Measurements from ENCODE around the gene EXT2. TPM values are rescaled to one million over a fixed set of nuclear protein-coding genes. Genes with fewer than 3 reads are reported as not detected.

The EXT2 gene
- total and polyA plus RNA-seq, 2 experiments from 2014 or later, result 44.1 to 53.1 TPM

DNA sequence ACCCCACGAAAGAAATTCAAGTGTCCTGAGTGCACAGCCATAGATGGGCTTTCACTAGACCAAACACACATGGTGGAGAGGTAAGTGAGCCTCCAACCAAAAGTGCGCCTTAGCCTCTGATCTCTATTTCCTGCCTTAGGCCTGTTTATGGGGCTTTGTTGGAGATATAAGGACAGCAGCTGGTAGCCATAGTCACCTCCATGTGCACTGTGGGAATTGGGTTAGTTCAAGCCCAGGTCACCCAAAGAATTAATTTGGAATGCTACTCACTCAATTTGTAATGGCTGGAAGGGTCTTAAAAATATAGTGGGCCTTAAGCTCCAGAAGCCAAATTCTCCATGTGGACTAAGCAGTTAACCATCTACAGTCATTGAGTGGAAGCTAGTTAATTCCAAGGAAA is 140.8 kb downstream of the EXT2 start:
- Histone ChIP-seq H3K9me3 (ENCODE audit: low read depth) (no peaks in the 10 kb centered on the region), H3K36me3 (peaks cover 2% of the 10 kb centered on the region), H3K27ac (no peak overlapping the region), H3K4me1 (ENCODE audit: low read depth) (peaks cover 6% of the 10 kb centered on the region), H3K27me3 (no peaks in the 10 kb centered on the region), H3K4me3 (no peak overlapping the region)
- no peak for TF ChIP-seq CTCF (IDR thresholded peaks at IDR 0.05; ENCODE audit: low read depth, low read length)
- DNase-seq (ENCODE audit: low read depth in 1 of 2, low spot score in 1 of 2), result no peak

DNA sequence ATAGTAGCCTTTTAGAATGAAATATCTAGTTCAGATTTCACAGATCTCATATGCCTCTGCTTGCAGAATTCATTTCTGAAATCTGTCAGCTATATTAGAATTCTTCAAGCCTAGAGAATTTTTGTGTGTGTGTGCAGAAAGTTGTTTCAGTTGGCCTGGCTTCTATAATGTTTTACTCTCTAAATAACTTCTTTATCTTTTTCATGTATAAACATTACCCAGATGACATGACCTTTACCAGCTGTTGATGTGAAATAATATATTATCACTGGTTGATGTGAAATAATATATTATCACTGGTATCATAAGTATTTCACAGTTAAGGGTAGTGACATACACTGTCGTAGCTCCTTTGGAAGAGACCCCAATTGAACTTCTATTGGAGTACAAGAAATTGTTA is 141.7 kb downstream of the EXT2 start:
- H3K4me3 ChIP-seq, result no peak overlapping the region
- TF ChIP-seq CTCF (IDR thresholded peaks at IDR 0.05; ENCODE audit: low read depth, low read length), result no peak
- peaks cover 13% of the 10 kb centered on the region for H3K4me1 ChIP-seq (ENCODE audit: low read depth)
- H3K9me3 ChIP-seq (ENCODE audit: low read depth), result no peaks in the 10 kb centered on the region
- peak overlapping the region; percentile 6 for H3K27ac ChIP-seq
- no peak for DNase-seq (ENCODE audit: low read depth in 1 of 2, low spot score in 1 of 2)
- H3K27me3 ChIP-seq, result no peaks in the 10 kb centered on the region
- peaks cover 2% of the 10 kb centered on the region for H3K36me3 ChIP-seq

- DNase-seq (ENCODE audit: low read depth in 1 of 2, low spot score in 1 of 2), result no peak
- Histone ChIP-seq H3K36me3 (no peaks in the 10 kb centered on the region), H3K27ac (peak overlapping the region; percentile 99), H3K27me3 (no peaks in the 10 kb centered on the region), H3K4me3 (no peak overlapping the region), H3K9me3 (ENCODE audit: low read depth) (no peaks in the 10 kb centered on the region), H3K4me1 (ENCODE audit: low read depth) (peaks cover 46% of the 10 kb centered on the region)
- TF ChIP-seq CTCF (IDR thresholded peaks at IDR 0.05; ENCODE audit: low read depth, low read length), result no peak
These were observed 146.4 kb downstream of the EXT2 start for GRCh38 chr11:44241851-44242250.

DNA sequence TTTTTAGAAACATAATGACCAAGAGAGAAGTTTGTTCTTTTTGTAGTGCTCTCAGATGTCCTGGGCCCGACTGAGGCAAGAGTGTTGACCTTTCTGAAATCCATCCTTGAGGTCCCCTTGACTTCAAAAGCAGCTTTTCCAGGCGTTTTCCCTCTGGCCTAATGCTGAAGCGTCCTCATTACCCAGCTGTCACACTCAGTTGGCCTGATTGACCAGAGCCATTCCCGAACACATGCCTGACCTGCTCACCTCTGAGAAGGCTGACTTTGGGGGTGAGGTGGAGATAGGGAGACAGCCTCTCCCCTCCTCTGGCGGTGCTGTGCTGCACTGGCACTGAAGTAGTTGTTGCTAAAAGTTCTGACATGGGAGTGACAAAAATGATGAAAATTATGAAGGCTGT is 147.6 kb downstream of the EXT2 start:
- Histone ChIP-seq H3K36me3 (no peaks in the 10 kb centered on the region), H3K27ac (peak overlapping the region; percentile 99), H3K4me3 (no peak overlapping the region), H3K4me1 (ENCODE audit: low read depth) (peaks cover 42% of the 10 kb centered on the region), H3K9me3 (ENCODE audit: low read depth) (no peaks in the 10 kb centered on the region), H3K27me3 (no peaks in the 10 kb centered on the region)
- DNase-seq (ENCODE audit: low read depth in 1 of 2, low spot score in 1 of 2), result peak in 1 of 2 donors; percentile 28
- no peak for TF ChIP-seq CTCF (IDR thresholded peaks at IDR 0.05; ENCODE audit: low read depth, low read length)

DNA sequence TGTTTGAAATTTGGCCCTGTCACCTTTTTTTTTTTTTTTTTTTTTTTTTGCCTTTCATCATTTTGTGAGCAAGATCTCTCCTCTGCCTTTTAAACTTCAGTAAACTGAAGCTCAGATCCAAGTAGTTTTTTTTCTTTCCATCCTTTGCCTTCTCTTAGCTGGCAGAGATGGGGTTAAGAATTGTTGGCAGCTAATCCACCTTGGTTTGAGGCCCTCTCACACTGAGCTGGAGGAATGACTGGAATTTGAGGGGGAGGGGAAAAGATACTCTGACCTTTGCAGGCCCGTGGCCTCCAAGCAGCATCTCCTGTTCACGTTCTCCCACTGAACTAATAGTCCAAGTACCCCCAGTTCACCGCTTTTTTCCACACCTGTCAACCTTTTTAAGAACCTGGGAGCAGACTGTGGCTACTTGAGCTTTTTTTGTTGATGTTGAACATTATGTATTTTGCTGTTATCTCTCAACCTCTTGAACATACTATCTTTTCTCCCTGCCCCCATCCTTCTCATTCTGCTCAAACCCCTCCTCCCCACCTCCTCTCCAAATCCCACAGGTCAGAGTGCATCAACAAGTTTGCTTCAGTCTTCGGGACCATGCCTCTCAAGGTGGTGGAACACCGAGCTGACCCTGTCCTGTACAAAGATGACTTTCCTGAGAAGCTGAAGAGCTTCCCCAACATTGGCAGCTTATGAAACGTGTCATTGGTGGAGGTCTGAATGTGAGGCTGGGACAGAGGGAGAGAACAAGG is 148.3 kb downstream of the EXT2 start:
- peak overlapping the region; percentile 99 for H3K27ac ChIP-seq
- no peaks in the 10 kb centered on the region for H3K36me3 ChIP-seq
- H3K4me3 ChIP-seq, result no peak overlapping the region
- H3K27me3 ChIP-seq, result no peaks in the 10 kb centered on the region
- DNase-seq (ENCODE audit: low read depth in 1 of 2, low spot score in 1 of 2), result peak; percentile 89 to 92
- no peaks in the 10 kb centered on the region for H3K9me3 ChIP-seq (ENCODE audit: low read depth)
- no peak for TF ChIP-seq CTCF (IDR thresholded peaks at IDR 0.05; ENCODE audit: low read depth, low read length)
- peaks cover 42% of the 10 kb centered on the region for H3K4me1 ChIP-seq (ENCODE audit: low read depth)

All from cardiac muscle cell (in vitro differentiated cells and primary cell).